K562 (cell line): ENCODE measurements around the gene INPP4B. TPM values are rescaled to one million over a fixed set of nuclear protein-coding genes. Genes with fewer than 3 reads are reported as not detected.

ENCODE experiments used
- ATAC-seq: fragments of 200-7000 bp; cut with Tn5 transposase; 3 replicates; pipeline ENCODE4 v1.9.1; 2020; ENCODE audit warnings: moderate library complexity
- BruUV-seq: library from RNA; stranded (reverse); fragments of 400-500 nt; replicated peaks from 2 replicates; lab custom pipeline; 2021; lab: Mats Ljungman, UMichigan
- CTCF ChIA-PET: fragments of 300-600 bp; formaldehyde crosslinking; extraction: SDS; loops from one replicate; lab custom pipeline; 2021; ENCODE audit warnings: low intra/inter-chr PET ratio; lab: Yijun Ruan, JAX
- POLR2A ChIA-PET: fragments of 300-600, 350-650 bp; sonication (Branson Sonifier 250); formaldehyde crosslinking; extraction: SDS; loops from one replicate; lab custom pipeline; 2021; ENCODE audit warnings: antibody characterized with exemption, inconsistent platforms; lab: Yijun Ruan, JAX
- DNase-seq, 4 experiments: peaks; one replicate each; pipeline versions ENCODE4 v3.0.0 to v3.0.0-alpha.2; 2011 to 2018; ENCODE audit warnings: low spot score in 3 of 4, mixed read lengths in 3 of 4; ENCODE audit errors: extremely low read depth in 1 of 4
- FAIRE-seq: peaks from 2 replicates; lab custom pipeline; 2011; peaks lifted over from hg19 to GRCh38; lab: Jason Lieb, UNC
- H2AFZ ChIP-seq: 2 replicates; pipeline ENCODE4 v1.6.0; 2011; ENCODE audit warnings: low read depth, low read length, control low read depth, inconsistent platforms
- H3K27ac ChIP-seq: fragments of 200-600 bp; 3 replicates; pipeline ENCODE4 v1.8.0; 2011; ENCODE audit warnings: low read depth, mild to moderate bottlenecking, control low read depth, inconsistent platforms, low read length, moderate library complexity, mixed read lengths; ENCODE audit errors: extremely low read depth
- H3K27me3 ChIP-seq, 2 experiments: fragments of 300-600 bp in 1 of 2; 2 replicates in 1 of 2; 3 replicates in 1 of 2; pipeline versions ENCODE4 v1.6.0 to v1.8.0; 2011; ENCODE audit warnings: inconsistent platforms in 2 of 2, low read length in 2 of 2, mild to moderate bottlenecking in 1 of 2, mixed read lengths in 1 of 2, moderate library complexity in 1 of 2; ENCODE audit not compliant: control insufficient read depth in 2 of 2, insufficient read depth in 2 of 2
- H3K36me3 ChIP-seq: fragments of 300-600 bp; 3 replicates; pipeline ENCODE4 v1.8.0; 2011; ENCODE audit warnings: mild to moderate bottlenecking, low read length, inconsistent platforms; ENCODE audit not compliant: control insufficient read depth, insufficient read depth
- H3K4me1 ChIP-seq, 2 experiments: fragments of 200-600 bp in 1 of 2; replicated peaks in 1 of 2; 2 replicates in 1 of 2; 3 replicates in 1 of 2; pipeline versions ENCODE4 v1.5.1 to v1.8.0; 2011; ENCODE audit warnings: inconsistent platforms in 2 of 2, low read length in 2 of 2, mild to moderate bottlenecking in 1 of 2, mixed read lengths in 1 of 2, moderate library complexity in 1 of 2; ENCODE audit not compliant: control insufficient read depth in 2 of 2, insufficient read depth in 2 of 2
- H3K4me2 ChIP-seq: 2 replicates; pipeline ENCODE4 v1.6.1; 2011; ENCODE audit warnings: low read length, control low read depth, inconsistent platforms, mixed read lengths; ENCODE audit not compliant: insufficient read depth
- H3K4me3 ChIP-seq: fragments of 200-600 bp; sonication (generic), shearing (Covaris generic); 2 replicates; pipeline ENCODE4 v1.5.1; 2016; ENCODE audit warnings: control low read depth, inconsistent platforms
- H3K79me2 ChIP-seq: fragments of 200-600 bp; 3 replicates; pipeline ENCODE4 v1.8.0; 2011; ENCODE audit warnings: low read length, inconsistent platforms; ENCODE audit not compliant: control insufficient read depth, insufficient read depth
- H3K9ac ChIP-seq, 2 experiments: 2 replicates each; pipeline versions ENCODE4 v1.6.0 to v1.6.1; 2011; ENCODE audit warnings: low read depth in 2 of 2, low read length in 2 of 2, control low read depth in 1 of 2, inconsistent platforms in 1 of 2, mild to moderate bottlenecking in 1 of 2, mixed read lengths in 1 of 2; ENCODE audit not compliant: insufficient read depth in 1 of 2
- H3K9me1 ChIP-seq: one replicate; pipeline ENCODE4 v1.6.0; 2011; ENCODE audit warnings: inconsistent platforms, mild to moderate bottlenecking, low read length, moderate library complexity; ENCODE audit not compliant: control insufficient read depth, insufficient read depth
- H3K9me3 ChIP-seq: replicated peaks from 2 replicates; pipeline ENCODE4 v1.5.1; 2011; ENCODE audit warnings: low read depth, low read length, inconsistent platforms; ENCODE audit not compliant: control insufficient read depth, insufficient read depth
- H4K20me1 ChIP-seq: replicated peaks from 2 replicates; pipeline ENCODE4 v1.6.1; 2011; ENCODE audit warnings: low read length, inconsistent platforms, mixed read lengths; ENCODE audit not compliant: control insufficient read depth, insufficient read depth
- CTCF ChIP-seq, 3 experiments: IDR thresholded peaks in 2 of 3; conservative IDR thresholded peaks in 1 of 3; 2 replicates each; pipeline ENCODE4 v1.5.1; 2011 to 2012; ENCODE audit warnings: low read length in 3 of 3, mild to moderate bottlenecking in 3 of 3, control low read depth in 2 of 3, improper control_type of control experiment in 1 of 3, inconsistent platforms in 1 of 3, low read depth in 1 of 3, mixed read lengths in 1 of 3, moderate library complexity in 1 of 3; ENCODE audit not compliant: insufficient read depth in 2 of 3
- DDX20 ChIP-seq: fragments of 450-650 bp; IDR thresholded peaks from 2 replicates; pipeline ENCODE4 v1.6.1; 2016; ENCODE audit warnings: missing genetic modification characterization, low read depth, mild to moderate bottlenecking, missing compliant biosample characterization, moderate library complexity
- SPI1 ChIP-seq: IDR thresholded peaks from 2 replicates; pipeline ENCODE4 v1.6.1; 2011; ENCODE audit warnings: low read depth, low read length, control low read depth, borderline replicate concordance
- WGBS: fragments of 100-300 bp; shearing (Covaris generic); methylation state at CpG from one replicate; pipeline ENCODE4 v1.1.6; 2016; ENCODE audit warnings: low coverage, mixed read lengths; ENCODE audit not compliant: insufficient coverage; ENCODE audit errors: missing lambda C conversion rate; 5-methylcytosine and 5-hydroxymethylcytosine counted together
- in situ Hi-C: fragments of 300-500 bp; cut with MboI; formaldehyde crosslinking; loops from 4 replicates; pipeline ENCODE4 v1.15.0; 2018; ENCODE audit warnings: inconsistent platforms, mixed read lengths
- intact Hi-C: fragments of 100-400 bp; cut with micrococcal nuclease; formaldehyde crosslinking; loops from 2 replicates; pipeline ENCODE4 v1.14.2; 2022
- polyA plus RNA-seq, 8 experiments: library from polyadenylated mRNA; depleted of rRNA in 4 of 8; stranded (reverse) in 5 of 8; unstranded in 3 of 8; fragments of >200 nt; fragmentation: Nextera tagmentation in 2 of 8; fragmentation: Illumina TruSeq in 1 of 8; extraction: Ambion mirVana in 2 of 8; extraction: Trizol in 1 of 8; gene quantifications; 2 replicates each; pipeline versions ENCODE4 v1.2.1 to v1.2.3, GENCODE V29; 2011 to 2014; ENCODE audit warnings: inconsistent platforms in 1 of 8, missing spikeins in 1 of 8
- total RNA-seq, 7 experiments: library from RNA; depleted of rRNA in 6 of 7; stranded (reverse); fragments of >200 nt in 6 of 7; fragmentation: Illumina TruSeq in 2 of 7; extraction: Trizol in 2 of 7; gene quantifications; 2 replicates each; pipeline versions ENCODE4 v1.2.1 to v1.2.3, GENCODE V29; 2011 to 2021; ENCODE audit warnings: low replicate concordance in 1 of 7

INPP4B gene
- total and polyA plus RNA-seq, 9 of the 15 experiments (the other 6 are each of a cell fraction or from before 2014, with no cell fraction given), result 0.04 to 0.11 TPM; not detected in 7

GRCh38 chr4:142126890-142127497 lies 719.1 kb downstream of the INPP4B start (continued):
- TF ChIP-seq CTCF (IDR thresholded peaks at IDR 0.05 in 2 of 3, conservative IDR thresholded peaks at IDR 0.05 in 1 of 3; ENCODE audit: insufficient read depth in 2 of 3, low read depth in 1 of 3, low read length in 3 of 3), result peak; percentile 49 to 65 (median 59); a peak in 5 of 6 replicates

- Histone ChIP-seq H3K27ac (no peak overlapping the region), H2AFZ (no peak overlapping the region), H3K4me3 (no peak overlapping the region), H3K27me3 (no peaks in the 10 kb centered on the region), H3K4me1 (no peaks in the 10 kb centered on the region), H3K79me2 (no peaks in the 10 kb centered on the region), H3K9ac (no peak overlapping the region), H3K4me2 (no peak overlapping the region), H3K36me3 (no peaks in the 10 kb centered on the region), H3K9me1 (no peaks in the 10 kb centered on the region), H4K20me1 (no peaks in the 10 kb centered on the region), H3K9me3 (no peaks in the 10 kb centered on the region)
- 0 out of 2 replicates have a peak, but pooled peaks have one; percentile 26 for TF ChIP-seq SPI1
- no peak for TF ChIP-seq DDX20 (tag)
- ATAC-seq, result no peak
- BruUV-seq, result no TSS peak
- no peak for FAIRE-seq
- ChIA-PET POLR2A (no interaction called here), CTCF (no interaction called here)
- intact Hi-C loops, result loop anchor here (5.0 to 10.0 kb wide), 2 partner anchors 717 to 1450 kb away; no protein-coding TSS in a partner anchor
- in situ Hi-C loops, result no loop called here
- DNase-seq, result no peak
- 0% methylated on average over 2 of the region's 2 CpGs for whole genome bisulfite sequencing
Observed at GRCh38 chr4:142124874-142125273, 721.2 kb downstream of the INPP4B start.
